Measurements from ENCODE around the gene KDM6B.

KDM6B gene

GRCh38 chr17:7820231-7820630 is 13.8 kb upstream of the KDM6B start:
- DNase-seq (ENCODE audit: low read depth), result no peak

- DNase-seq (ENCODE audit: low read depth), result no peak
Observed at GRCh38 chr17:7822126-7822525, 11.9 kb upstream of the KDM6B start.

GRCh38 chr17:7823581-7824001 is 10.4 kb upstream of the KDM6B start:
- DNase-seq (ENCODE audit: low read depth), result no peak

GRCh38 chr17:7824021-7824924 is 9.7 kb upstream of the KDM6B start:
- DNase-seq (ENCODE audit: low read depth), result no peak

- DNase-seq (ENCODE audit: low read depth), result no peak
Observed at GRCh38 chr17:7825206-7825990, 8.6 kb upstream of the KDM6B start.

GRCh38 chr17:7830616-7831015 is 3.4 kb upstream of the KDM6B start:
- DNase-seq (ENCODE audit: low read depth), result no peak

- DNase-seq (ENCODE audit: low read depth), result no peak
Observed at GRCh38 chr17:7831233-7831632, 2.8 kb upstream of the KDM6B start.

GRCh38 chr17:7832431-7832830 is 1.6 kb upstream of the KDM6B start:
- no peak for DNase-seq (ENCODE audit: low read depth)

GRCh38 chr17:7833011-7833794 is 814 bp upstream of the KDM6B start:
- no peak for DNase-seq (ENCODE audit: low read depth)

- DNase-seq (ENCODE audit: low read depth), result no peak
Observed at GRCh38 chr17:7834542-7834956, 532 bp downstream of the KDM6B start.

GRCh38 chr17:7834957-7835813 is 1.2 kb downstream of the KDM6B start:
- DNase-seq (ENCODE audit: low read depth), result peak; percentile 88

GRCh38 chr17:7835814-7836595 is 2.0 kb downstream of the KDM6B start:
- no peak for DNase-seq (ENCODE audit: low read depth)

GRCh38 chr17:7836596-7837407 is 2.8 kb downstream of the KDM6B start:
- no peak for DNase-seq (ENCODE audit: low read depth)

- no peak for DNase-seq (ENCODE audit: low read depth)
Observed at GRCh38 chr17:7837408-7838088, 3.5 kb downstream of the KDM6B start.

- DNase-seq (ENCODE audit: low read depth), result no peak
Observed at GRCh38 chr17:7838090-7839075, 4.4 kb downstream of the KDM6B start.

GRCh38 chr17:7839190-7839875 is 5.3 kb downstream of the KDM6B start:
- no peak for DNase-seq (ENCODE audit: low read depth)

GRCh38 chr17:7839876-7840261 is 5.9 kb downstream of the KDM6B start:
- DNase-seq (ENCODE audit: low read depth), result no peak

Measured in GM04503 (cell line).